ENCODE results near the gene SREBF2.

The SREBF2 gene

GRCh38 chr22:41908411-41909309 lies 75.8 kb downstream of the SREBF2 start:
- no peak for DNase-seq (ENCODE audit: low read depth)

GRCh38 chr22:41909310-41910049 lies 76.6 kb downstream of the SREBF2 start:
- DNase-seq (ENCODE audit: low read depth), result no peak

GRCh38 chr22:41910050-41911000 lies 77.4 kb downstream of the SREBF2 start:
- no peak for DNase-seq (ENCODE audit: low read depth)

GRCh38 chr22:41911001-41911611 lies 78.2 kb downstream of the SREBF2 start:
- no peak for DNase-seq (ENCODE audit: low read depth)

- no peak for DNase-seq (ENCODE audit: low read depth)
Observed at GRCh38 chr22:41912338-41913039, 79.6 kb downstream of the SREBF2 start.

GRCh38 chr22:41913040-41913719 lies 80.3 kb downstream of the SREBF2 start:
- no peak for DNase-seq (ENCODE audit: low read depth)

- DNase-seq (ENCODE audit: low read depth), result no peak
Observed at GRCh38 chr22:41913842-41914534, 81.1 kb downstream of the SREBF2 start.

- no peak for DNase-seq (ENCODE audit: low read depth)
Observed at GRCh38 chr22:41914611-41915034, 81.7 kb downstream of the SREBF2 start.

- peak; percentile 36 for DNase-seq (ENCODE audit: low read depth)
Observed at GRCh38 chr22:41915035-41915785, 82.3 kb downstream of the SREBF2 start, which contains the start of gene SHISA8. SHISA8 (minus strand) TSS chr22:41915074; CDS start chr22:41914667, 407 bp downstream.

GRCh38 chr22:41915786-41916493 lies 83.0 kb downstream of the SREBF2 start:
- DNase-seq (ENCODE audit: low read depth), result no peak

- no peak for DNase-seq (ENCODE audit: low read depth)
Observed at GRCh38 chr22:41916745-41917358, 83.9 kb downstream of the SREBF2 start.

- DNase-seq (ENCODE audit: low read depth), result no peak
Observed at GRCh38 chr22:41917375-41917902, 84.5 kb downstream of the SREBF2 start.

GRCh38 chr22:41917903-41918791 lies 85.2 kb downstream of the SREBF2 start:
- no peak for DNase-seq (ENCODE audit: low read depth)

GRCh38 chr22:41919357-41920224 lies 86.7 kb downstream of the SREBF2 start:
- DNase-seq (ENCODE audit: low read depth), result peak; percentile 9

- no peak for DNase-seq (ENCODE audit: low read depth)
Observed at GRCh38 chr22:41920271-41920976, 87.5 kb downstream of the SREBF2 start.
